PFSK-1 (cell line): ENCODE measurements around the gene KIAA1958.

Experiments used
- FOXP2 ChIP-seq: optimal IDR thresholded peaks from 2 replicates; pipeline ENCODE3; 2011; ENCODE audit warnings: borderline replicate concordance, control low read depth, inconsistent platforms; ENCODE audit not compliant: insufficient read depth; ENCODE audit errors: extremely low read length, extremely low read depth
- POLR2AphosphoS5 ChIP-seq: IDR thresholded peaks from 2 replicates; pipeline ENCODE4 v1.6.1; 2012; ENCODE audit warnings: low read depth, mild to moderate bottlenecking, control low read depth, low read length, moderate library complexity

GRCh38 chr9:112670991-112671625 lies 184.5 kb downstream of the KIAA1958 start:
- TF ChIP-seq POLR2AphosphoS5 (no peak), FOXP2 (no peak)
